IMR-90 (cell line): ENCODE results near the gene RIMBP3C. TPM values are rescaled to one million over a fixed set of nuclear protein-coding genes. Genes with fewer than 3 reads are reported as not detected.
"Not testable (repeated sequence)": the region's sequence is repeated elsewhere in the genome, so short reads cannot be mapped to it uniquely, and the experiment has no call there.

Source experiments
- ATAC-seq: fragments of 200-7000 bp; cut with Tn5 transposase; 2 replicates; pipeline ENCODE4 v1.9.1; 2020; ENCODE audit warnings: low read depth, mild to moderate bottlenecking, moderate library complexity
- BruUV-seq: library from RNA; stranded (reverse); fragments of 400-500 nt; replicated peaks from 2 replicates; lab custom pipeline; 2021; lab: Mats Ljungman, UMichigan
- CTCF ChIA-PET: fragments of 300-600 bp; formaldehyde crosslinking; extraction: SDS; loops from one replicate; lab custom pipeline; 2021; ENCODE audit warnings: antibody characterized with exemption; lab: Yijun Ruan, JAX
- POLR2A ChIA-PET: fragments of 300-600 bp; sonication (Branson Sonifier 250); formaldehyde crosslinking; loops from one replicate; lab custom pipeline; 2022; ENCODE audit warnings: antibody characterized with exemption; ENCODE audit not compliant: unreplicated experiment; lab: Charles Lee
- DNase-seq: peaks from one replicate; pipeline ENCODE4 v3.0.0; 2013
- H2AFZ ChIP-seq: replicated peaks from 2 replicates; pipeline ENCODE3; 2013; ENCODE audit warnings: low read length, mild to moderate bottlenecking; ENCODE audit not compliant: poor library complexity
- H2AK5ac ChIP-seq: 2 replicates; pipeline ENCODE4 v1.6.1; 2013; ENCODE audit warnings: low read depth, low read length, inconsistent platforms
- H2AK9ac ChIP-seq: replicated peaks from 2 replicates; pipeline ENCODE3; 2013; ENCODE audit warnings: mild to moderate bottlenecking, low read depth, low read length, moderate library complexity; ENCODE audit not compliant: poor library complexity
- H2BK120ac ChIP-seq: 2 replicates; pipeline ENCODE4 v1.6.1; 2013; ENCODE audit warnings: low read depth, low read length, inconsistent platforms
- H2BK15ac ChIP-seq: 3 replicates; pipeline ENCODE4 v1.6.1; 2013; ENCODE audit warnings: low read depth, low read length, inconsistent platforms
- H2BK20ac ChIP-seq: 2 replicates; pipeline ENCODE4 v1.6.1; 2013; ENCODE audit warnings: low read depth, mild to moderate bottlenecking, inconsistent platforms, low read length, moderate library complexity
- H2BK5ac ChIP-seq: 2 replicates; pipeline ENCODE4 v1.6.1; 2013; ENCODE audit warnings: mild to moderate bottlenecking, low read depth, low read length, inconsistent platforms; ENCODE audit not compliant: poor library complexity, severe bottlenecking
- H3K14ac ChIP-seq: replicated peaks from 2 replicates; pipeline ENCODE4 v1.6.1; 2013; ENCODE audit warnings: low read depth, low read length, inconsistent platforms
- H3K18ac ChIP-seq: 2 replicates; pipeline ENCODE4 v1.6.1; 2013; ENCODE audit warnings: low read depth, low read length, control low read depth
- H3K23ac ChIP-seq: 2 replicates; pipeline ENCODE4 v1.6.1; 2013; ENCODE audit warnings: low read depth, low read length, inconsistent platforms
- H3K27ac ChIP-seq: 2 replicates; pipeline ENCODE4 v1.5.1; 2013; ENCODE audit warnings: mild to moderate bottlenecking, control low read depth, low read length; ENCODE audit not compliant: insufficient read depth
- H3K27me3 ChIP-seq: 2 replicates; pipeline ENCODE4 v1.6.1; 2013; ENCODE audit warnings: low read length; ENCODE audit not compliant: control insufficient read depth, insufficient read depth
- H3K36me3 ChIP-seq: 2 replicates; pipeline ENCODE4 v1.6.1; 2013; ENCODE audit warnings: low read length, mixed read lengths; ENCODE audit not compliant: control insufficient read depth, insufficient read depth
- H3K4ac ChIP-seq: 2 replicates; pipeline ENCODE4 v1.6.1; 2013; ENCODE audit warnings: low read depth, low read length, inconsistent platforms
- H3K4me1 ChIP-seq: 2 replicates; pipeline ENCODE4 v1.6.1; 2013; ENCODE audit warnings: low read length, mixed read lengths; ENCODE audit not compliant: control insufficient read depth, insufficient read depth
- H3K4me2 ChIP-seq: 2 replicates; pipeline ENCODE4 v1.6.1; 2013; ENCODE audit warnings: low read depth, mild to moderate bottlenecking, control low read depth, low read length, moderate library complexity
- H3K4me3 ChIP-seq: 2 replicates; pipeline ENCODE4 v1.5.1; 2013; ENCODE audit warnings: low read depth, mild to moderate bottlenecking, control low read depth, low read length, moderate library complexity; ENCODE audit not compliant: insufficient read depth
- H3K56ac ChIP-seq: 2 replicates; pipeline ENCODE4 v1.6.1; 2013; ENCODE audit warnings: low read length, inconsistent platforms; ENCODE audit not compliant: insufficient read depth; ENCODE audit errors: extremely low read depth
- H3K79me1 ChIP-seq, 2 experiments: 2 replicates each; pipeline ENCODE4 v1.6.1; 2013; ENCODE audit warnings: low read length in 2 of 2, inconsistent platforms in 1 of 2, low read depth in 1 of 2
- H3K9ac ChIP-seq: 2 replicates; pipeline ENCODE4 v1.6.1; 2013; ENCODE audit warnings: low read depth, low read length, control low read depth
- H3K9me1 ChIP-seq: 2 replicates; pipeline ENCODE4 v1.6.1; 2013; ENCODE audit warnings: low read length, inconsistent platforms; ENCODE audit not compliant: insufficient read depth
- H3K9me3 ChIP-seq: 2 replicates; pipeline ENCODE4 v1.6.1; 2013; ENCODE audit warnings: low read length; ENCODE audit not compliant: control insufficient read depth, insufficient read depth
- H4K20me1 ChIP-seq: 2 replicates; pipeline ENCODE4 v1.6.1; 2013; ENCODE audit warnings: low read length, inconsistent platforms; ENCODE audit not compliant: insufficient read depth
- H4K5ac ChIP-seq: 2 replicates; pipeline ENCODE4 v1.6.1; 2013; ENCODE audit warnings: mild to moderate bottlenecking, low read depth, low read length, control low read depth
- H4K8ac ChIP-seq, 2 experiments: 2 replicates each; pipeline ENCODE4 v1.6.1; 2013; ENCODE audit warnings: low read depth in 2 of 2, low read length in 2 of 2, control low read depth in 1 of 2, inconsistent platforms in 1 of 2
- H4K91ac ChIP-seq: 2 replicates; pipeline ENCODE4 v1.6.1; 2013; ENCODE audit warnings: low read depth, low read length, inconsistent platforms; ENCODE audit not compliant: insufficient read depth
- WGBS, 2 experiments: methylation state at CpG; one replicate each; pipeline versions ENCODE4 v1.1.5 to v1.1.7; 2013; ENCODE audit warnings: missing lambda C conversion rate in 2 of 2; ENCODE audit not compliant: insufficient read length in 1 of 2; ENCODE audit errors: extremely low coverage in 2 of 2; 5-methylcytosine and 5-hydroxymethylcytosine counted together
- dilution Hi-C: fragments of 300-500 bp; cut with HindIII; formaldehyde crosslinking; loops from one replicate; pipeline ENCODE4 v1.14.3; 2018; ENCODE audit warnings: low sequenced_read_pairs; ENCODE audit not compliant: unreplicated experiment
- in situ Hi-C: fragments of 300-500 bp; cut with MboI; formaldehyde crosslinking; loops from 3 replicates; pipeline ENCODE4 v1.14.3; 2019; ENCODE audit warnings: low sequenced_read_pairs, inconsistent platforms, mixed read lengths
- intact Hi-C: fragments of 100-400 bp; cut with micrococcal nuclease; formaldehyde crosslinking; loops from 2 replicates; pipeline ENCODE4 v1.10.0; 2022
- polyA plus RNA-seq, 3 experiments: library from polyadenylated mRNA; depleted of rRNA; stranded (reverse); fragments of >200 nt; gene quantifications; 2 replicates each; pipeline ENCODE4 v1.2.3, GENCODE V29; 2012; ENCODE audit warnings: low replicate concordance in 1 of 3
- total RNA-seq: library from RNA; depleted of rRNA; stranded (reverse); fragments of >200 nt; gene quantifications from 2 replicates; pipeline ENCODE4 v1.2.3, GENCODE V29; 2012

RIMBP3C gene
- total and polyA plus RNA-seq, 2 of the 4 experiments (the other 2 are of a cell fraction), result 0.05 to 0.36 TPM

GRCh38 chr22:21515234-21515633 is 36.0 kb downstream of the RIMBP3C start:
- CTCF ChIA-PET, H3K56ac ChIP-seq, dilution Hi-C loops, H4K91ac ChIP-seq, H3K9me3 ChIP-seq, H3K4me1 ChIP-seq, H3K14ac ChIP-seq, H3K4me3 ChIP-seq, H3K79me1 ChIP-seq, H4K20me1 ChIP-seq, H2BK5ac ChIP-seq, H3K27ac ChIP-seq, ATAC-seq, H3K27me3 ChIP-seq, H2AK5ac ChIP-seq, H3K9ac ChIP-seq, BruUV-seq, H3K4me2 ChIP-seq, POLR2A ChIA-PET, H3K36me3 ChIP-seq, in situ Hi-C loops, H2BK15ac ChIP-seq, H2BK120ac ChIP-seq, intact Hi-C loops, H3K9me1 ChIP-seq, H3K18ac ChIP-seq, H2BK20ac ChIP-seq, H4K5ac ChIP-seq, H3K23ac ChIP-seq, H3K4ac ChIP-seq, H2AFZ ChIP-seq, H4K8ac ChIP-seq, H2AK9ac ChIP-seq, DNase-seq: not testable (repeated sequence)
- WGBS, 2 experiments, result no CpG with 5 or more reads among the region's 9 CpGs

- intact Hi-C loops, DNase-seq, H2AK5ac ChIP-seq, BruUV-seq, H3K14ac ChIP-seq, H3K4me2 ChIP-seq, H2BK5ac ChIP-seq, in situ Hi-C loops, H2AK9ac ChIP-seq, H3K9me1 ChIP-seq, H3K27ac ChIP-seq, dilution Hi-C loops, H4K91ac ChIP-seq, H3K79me1 ChIP-seq, POLR2A ChIA-PET, H2BK120ac ChIP-seq, H3K36me3 ChIP-seq, H2AFZ ChIP-seq, CTCF ChIA-PET, H3K9me3 ChIP-seq, H3K56ac ChIP-seq, H4K20me1 ChIP-seq, H2BK20ac ChIP-seq, H3K4ac ChIP-seq, H4K8ac ChIP-seq, H2BK15ac ChIP-seq, H3K27me3 ChIP-seq, H3K9ac ChIP-seq, H3K23ac ChIP-seq, H3K4me1 ChIP-seq, H3K4me3 ChIP-seq, H4K5ac ChIP-seq, H3K18ac ChIP-seq: not testable (repeated sequence)
- peak; percentile 19 for ATAC-seq
- WGBS, 2 experiments, result no CpG with 5 or more reads among the region's 12 CpGs
Observed at GRCh38 chr22:21514117-21514516, 37.1 kb downstream of the RIMBP3C start.
